Spinal cord (tissue), 10 donors: Measurements from ENCODE around the gene LIN7A. TPM values are rescaled to one million over a fixed set of nuclear protein-coding genes. Genes with fewer than 3 reads are reported as not detected.
A peak's percentile ranks its signal among the peaks of the same experiment; 100 is the strongest.

Experiments used
- DNase-seq, 6 donors: peaks; one replicate each; pipeline versions ENCODE4 v3.0.0 to v3.0.0-alpha.2; 2013 to 2015; ENCODE audit warnings: low spot score in 6 of 6, low read depth in 4 of 6
- H3K27ac ChIP-seq: one replicate; pipeline ENCODE4 v1.5.1; 2013; ENCODE audit warnings: low read depth, low read length, control low read depth
- H3K27me3 ChIP-seq: one replicate; pipeline ENCODE4 v1.6.1; 2013; ENCODE audit warnings: low read length; ENCODE audit not compliant: control insufficient read depth, insufficient read depth
- H3K36me3 ChIP-seq: one replicate; pipeline ENCODE4 v1.6.1; 2013; ENCODE audit warnings: low read length; ENCODE audit not compliant: control insufficient read depth, insufficient read depth
- H3K4me1 ChIP-seq: one replicate; pipeline ENCODE4 v1.6.1; 2013; ENCODE audit warnings: low read length; ENCODE audit not compliant: control insufficient read depth, insufficient read depth
- H3K4me3 ChIP-seq: one replicate; pipeline ENCODE4 v1.5.1; 2013; ENCODE audit warnings: low read depth, low read length, control low read depth
- H3K9me3 ChIP-seq: one replicate; pipeline ENCODE4 v1.6.1; 2013; ENCODE audit warnings: low read length; ENCODE audit not compliant: control insufficient read depth, insufficient read depth
- WGBS: methylation state at CpG from one replicate; pipeline ENCODE4 v1.1.5; 2013; ENCODE audit warnings: missing lambda C conversion rate; ENCODE audit not compliant: insufficient coverage; 5-methylcytosine and 5-hydroxymethylcytosine counted together
- polyA plus RNA-seq, 2 donors: library from polyadenylated mRNA; unstranded; fragments of 120-200 nt; gene quantifications; one replicate each; pipeline ENCODE4 v1.2.1, GENCODE V29; 2013; ENCODE audit not compliant: insufficient read length in 2 of 2
- total RNA-seq, 2 donors: library from RNA; depleted of rRNA in 1 of 2; stranded (reverse); fragments of 120-200 nt in 1 of 2; fragments of >200 nt in 1 of 2; gene quantifications; one replicate each; pipeline versions ENCODE4 v1.2.3 to v1.2.4, GENCODE V29; 2013 to 2014
- donor health status: healthy.

LIN7A gene
- total and polyA plus RNA-seq, 4 donors = 12.0 to 41.3 (median 15.8) TPM

- no peak overlapping the region for H3K4me3 ChIP-seq
- no peaks in the 10 kb centered on the region for H3K36me3 ChIP-seq
- no peaks in the 10 kb centered on the region for H3K4me1 ChIP-seq
- DNase-seq = no peak
- H3K9me3 ChIP-seq = no peaks in the 10 kb centered on the region
- H3K27me3 ChIP-seq = no peaks in the 10 kb centered on the region
- no peak overlapping the region for H3K27ac ChIP-seq
- WGBS = 60% methylated on average over 1 of the region's 5 CpGs
Observed at GRCh38 chr12:80954857-80955520, 17.3 kb upstream of the LIN7A start.

DNA sequence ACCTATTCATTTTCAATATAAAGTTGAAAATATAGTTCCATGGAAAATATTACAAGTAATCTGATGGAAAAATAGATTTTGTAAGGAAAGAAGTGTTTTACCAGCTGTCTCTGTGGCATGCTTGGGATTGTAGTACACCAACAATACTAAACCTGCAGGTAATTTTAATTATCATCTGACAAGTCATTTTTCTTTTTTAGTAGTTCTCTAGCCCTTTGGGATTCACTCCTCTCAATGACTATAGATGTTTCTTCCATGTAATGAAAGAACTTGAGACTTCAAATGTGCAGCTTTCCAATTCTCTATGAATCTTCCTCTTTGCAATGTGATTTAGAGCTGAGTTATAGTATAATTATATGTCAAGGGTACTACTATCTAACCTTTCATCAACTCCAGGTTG lies 14.7 kb upstream of the LIN7A start:
- Histone ChIP-seq H3K4me1 (no peaks in the 10 kb centered on the region), H3K27me3 (no peaks in the 10 kb centered on the region), H3K9me3 (no peaks in the 10 kb centered on the region), H3K36me3 (no peaks in the 10 kb centered on the region), H3K4me3 (no peak overlapping the region), H3K27ac (no peak overlapping the region)
- peak in 1 of 6 donors; percentile 24 for DNase-seq

DNA sequence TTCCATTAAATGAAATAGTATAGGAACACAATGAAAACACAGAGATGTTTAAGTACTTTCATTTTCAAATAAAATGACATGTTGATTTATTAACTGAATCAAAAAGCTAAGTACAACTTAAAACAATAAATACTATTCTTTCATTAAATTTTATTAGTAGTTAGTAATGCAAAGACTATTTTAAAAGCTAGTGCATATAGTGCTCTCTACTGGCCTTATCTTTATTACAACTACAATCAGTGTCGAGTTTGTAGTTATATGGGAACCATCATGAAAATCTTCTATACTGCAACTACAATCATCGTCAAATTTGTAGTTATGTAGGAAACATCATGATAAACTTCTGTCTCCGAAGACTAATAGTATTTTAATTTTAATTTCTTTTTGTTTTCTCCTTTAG lies 8.9 kb upstream of the LIN7A start:
- no peaks in the 10 kb centered on the region for H3K9me3 ChIP-seq
- no CpG with 5 or more reads among the region's 3 CpGs for WGBS
- peak in 1 of 6 donors; percentile 48 for DNase-seq
- no peak overlapping the region for H3K4me3 ChIP-seq
- no peaks in the 10 kb centered on the region for H3K4me1 ChIP-seq
- H3K27ac ChIP-seq = no peak overlapping the region
- no peaks in the 10 kb centered on the region for H3K27me3 ChIP-seq
- H3K36me3 ChIP-seq = no peaks in the 10 kb centered on the region

DNA sequence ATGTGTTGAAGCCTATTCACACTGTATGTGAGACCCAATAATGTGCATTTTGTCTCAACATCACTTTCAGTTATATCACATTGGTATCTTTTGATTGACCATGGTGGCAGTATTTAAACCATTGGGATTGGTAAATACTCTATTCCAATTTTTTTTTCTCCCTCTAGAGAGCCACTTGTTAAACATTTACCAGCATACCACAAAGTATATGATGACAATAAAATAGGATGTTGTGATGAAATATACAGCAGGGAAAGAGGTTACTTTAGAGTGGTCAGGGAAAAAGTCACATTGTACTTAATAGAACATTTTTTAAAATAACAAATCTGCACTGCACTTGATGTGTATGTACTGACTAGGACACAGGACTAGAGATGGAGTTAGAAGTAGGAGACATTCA lies 5.6 kb upstream of the LIN7A start:
- DNase-seq = no peak
- H3K4me3 ChIP-seq = no peak overlapping the region
- no peak overlapping the region for H3K27ac ChIP-seq
- no peaks in the 10 kb centered on the region for H3K36me3 ChIP-seq
- H3K4me1 ChIP-seq = no peaks in the 10 kb centered on the region
- no peaks in the 10 kb centered on the region for H3K9me3 ChIP-seq
- H3K27me3 ChIP-seq = no peaks in the 10 kb centered on the region

- DNase-seq = no peak
- no peak overlapping the region for H3K4me3 ChIP-seq
- no CpG with 5 or more reads among the region's 1 CpG for WGBS
- H3K36me3 ChIP-seq = no peaks in the 10 kb centered on the region
- no peaks in the 10 kb centered on the region for H3K27me3 ChIP-seq
- H3K27ac ChIP-seq = no peak overlapping the region
- no peaks in the 10 kb centered on the region for H3K4me1 ChIP-seq
- H3K9me3 ChIP-seq = no peaks in the 10 kb centered on the region
Observed at GRCh38 chr12:80941916-80942315, 4.2 kb upstream of the LIN7A start.

DNA sequence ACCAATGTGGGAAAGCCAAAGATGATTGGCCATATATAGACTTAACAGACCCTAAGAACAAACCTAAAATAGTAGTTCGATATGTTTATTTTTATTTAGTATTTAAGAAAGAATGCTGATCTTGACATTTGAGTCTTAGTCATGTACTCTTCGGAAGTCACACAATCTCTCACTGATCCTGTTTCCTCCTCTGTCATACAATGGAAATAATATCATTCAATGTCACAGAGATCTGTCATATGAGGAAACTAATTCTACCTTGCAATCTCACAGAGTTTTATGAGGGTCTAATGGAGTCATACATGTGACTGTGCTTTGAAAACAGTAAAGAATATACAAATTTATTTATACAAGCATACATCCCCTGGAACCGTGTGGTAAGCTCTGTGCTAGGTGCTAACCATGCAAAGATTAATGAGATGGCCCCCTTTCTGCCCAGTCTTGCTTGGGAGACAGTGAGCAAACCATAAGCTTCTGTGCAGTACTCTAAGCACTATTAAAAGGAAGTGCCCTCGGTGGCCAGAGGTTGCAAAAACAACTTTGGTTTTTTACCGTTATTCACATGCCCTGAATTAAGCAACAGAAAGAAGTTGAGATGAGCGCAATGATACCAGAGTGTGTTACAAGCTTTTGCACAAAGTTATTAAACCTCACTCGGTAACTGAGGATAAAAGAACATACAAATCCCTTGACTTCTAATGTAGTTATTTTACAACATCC lies 1.7 kb upstream of the LIN7A start:
- Histone ChIP-seq H3K27me3 (peaks cover 2% of the 10 kb centered on the region), H3K9me3 (no peaks in the 10 kb centered on the region), H3K4me3 (no peak overlapping the region), H3K27ac (no peak overlapping the region), H3K4me1 (no peaks in the 10 kb centered on the region), H3K36me3 (no peaks in the 10 kb centered on the region)
- peak in 1 of 6 donors; percentile 27 for DNase-seq
- whole genome bisulfite sequencing = 43% methylated on average over 1 of the region's 7 CpGs

DNA sequence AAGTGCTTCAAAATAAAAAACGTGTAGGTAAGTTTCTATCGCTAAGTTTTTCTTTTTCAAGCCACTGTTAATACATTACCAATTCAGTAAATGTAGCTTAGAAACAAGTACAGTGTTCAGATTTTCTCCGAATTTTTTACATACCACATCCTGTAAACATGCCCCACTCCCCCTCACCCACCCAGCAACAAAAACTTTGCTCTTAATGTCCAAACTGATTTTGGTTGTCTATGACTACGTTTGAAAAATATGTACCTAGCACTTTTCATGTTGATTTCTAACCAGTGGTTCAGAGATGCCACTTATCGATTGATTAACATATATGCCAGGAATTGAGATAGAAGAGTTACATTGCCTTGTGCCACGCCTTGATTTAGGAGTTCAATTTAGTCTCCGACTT lies 663 bp upstream of the LIN7A start:
- no peaks in the 10 kb centered on the region for H3K9me3 ChIP-seq
- no peak overlapping the region for H3K4me3 ChIP-seq
- DNase-seq = no peak
- 72% methylated on average over 2 of the region's 7 CpGs for WGBS
- H3K27me3 ChIP-seq = peaks cover 2% of the 10 kb centered on the region
- no peaks in the 10 kb centered on the region for H3K36me3 ChIP-seq
- no peaks in the 10 kb centered on the region for H3K4me1 ChIP-seq
- H3K27ac ChIP-seq = no peak overlapping the region

GRCh38 chr12:80936642-80937390 lies 918 bp downstream of the LIN7A start:
- peaks cover 2% of the 10 kb centered on the region for H3K27me3 ChIP-seq
- H3K9me3 ChIP-seq = no peaks in the 10 kb centered on the region
- peak overlapping the region; percentile 93 for H3K27ac ChIP-seq
- H3K4me3 ChIP-seq = peak overlapping the region; percentile 96
- H3K36me3 ChIP-seq = no peaks in the 10 kb centered on the region
- H3K4me1 ChIP-seq = no peaks in the 10 kb centered on the region
- under 1% methylated on average over 67 of the region's 67 CpGs for WGBS
- DNase-seq = peak in 5 of 6 donors; percentile 19 to 84 (median 26)

- peak overlapping the region; percentile 93 for H3K27ac ChIP-seq
- no peaks in the 10 kb centered on the region for H3K4me1 ChIP-seq
- peak overlapping the region; percentile 96 for H3K4me3 ChIP-seq
- H3K27me3 ChIP-seq = peaks cover 2% of the 10 kb centered on the region
- WGBS = 1% methylated on average over 10 of the region's 11 CpGs
- H3K36me3 ChIP-seq = no peaks in the 10 kb centered on the region
- H3K9me3 ChIP-seq = no peaks in the 10 kb centered on the region
- DNase-seq = peak in 4 of 6 donors; percentile 21 to 68 (median 39)
Observed at GRCh38 chr12:80936353-80936641, 1.4 kb downstream of the LIN7A start.

DNA sequence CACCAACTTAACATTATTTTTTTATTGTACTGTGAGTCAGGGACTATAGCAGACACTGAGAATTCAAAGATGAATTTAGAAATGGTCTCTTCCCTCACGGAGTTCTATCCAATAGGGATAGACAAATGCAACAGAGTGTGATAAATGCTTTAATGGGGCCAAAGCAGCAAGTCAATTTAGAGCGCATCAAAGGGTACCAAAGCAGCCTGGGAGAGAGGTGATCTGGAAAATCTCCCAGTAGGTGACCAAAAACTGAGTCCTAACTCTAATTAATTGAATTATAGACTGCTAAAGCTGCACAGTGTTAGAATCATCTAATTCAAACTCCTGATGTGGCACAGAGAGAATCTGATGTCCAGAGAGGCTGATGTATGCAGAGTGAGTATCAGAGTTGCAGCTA lies 2.6 kb downstream of the LIN7A start:
- Histone ChIP-seq H3K4me1 (no peaks in the 10 kb centered on the region), H3K27ac (no peak overlapping the region), H3K36me3 (no peaks in the 10 kb centered on the region), H3K4me3 (no peak overlapping the region), H3K9me3 (no peaks in the 10 kb centered on the region), H3K27me3 (peaks cover 2% of the 10 kb centered on the region)
- no CpG with 5 or more reads among the region's 2 CpGs for WGBS
- DNase-seq = peak in 2 of 6 donors; percentile 4 to 39
